ENCODE measurements around the gene KCNK7.
"Not testable (repeated sequence)": the region's sequence is repeated elsewhere in the genome, so short reads cannot be mapped to it uniquely, and the experiment has no call there.

Gene KCNK7

DNA sequence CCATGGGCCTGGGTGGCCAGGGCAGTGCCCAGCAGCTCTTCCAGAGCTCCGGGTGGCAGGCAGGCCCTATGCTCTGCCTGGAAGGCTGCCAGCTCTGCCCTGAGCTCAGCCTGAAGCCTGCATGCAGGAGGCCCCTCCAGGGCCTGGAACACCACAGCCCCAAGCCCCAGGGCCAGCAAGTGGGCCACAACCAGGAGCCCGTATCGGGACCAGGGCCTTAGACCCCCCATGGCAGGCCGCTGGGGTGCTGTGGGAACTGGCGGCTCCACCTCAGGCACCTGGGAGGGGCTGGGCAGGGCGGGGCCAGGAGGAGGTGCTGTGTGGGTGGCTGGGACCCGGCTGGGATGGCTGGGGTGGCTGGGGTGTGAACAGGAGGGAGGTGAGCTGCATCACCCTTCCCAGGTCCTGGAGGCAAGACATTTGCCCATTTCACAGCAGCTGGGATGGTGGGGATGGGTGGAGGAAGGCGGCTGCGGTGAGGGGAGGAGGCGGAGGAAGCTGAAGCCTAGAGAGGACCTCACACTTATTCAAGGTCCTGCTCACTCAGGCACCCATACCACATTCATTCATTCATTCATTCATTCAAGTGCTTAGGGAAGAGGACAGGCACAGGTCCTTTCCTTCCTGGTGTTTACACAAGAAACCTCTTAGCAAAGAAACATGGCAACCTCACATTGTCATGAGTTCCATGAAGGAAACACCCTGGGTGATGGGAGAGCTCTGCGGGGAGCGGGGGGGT lies at the start of gene KCNK7:
TSS of gene KCNK7 (minus strand) at position 258 of the 739 bp plus-strand sequence. CDS start at position 230, 28 bp downstream.
- DNase-seq (ENCODE audit: low spot score) = no peak

- DNase-seq (ENCODE audit: low spot score) = no peak
Observed at GRCh38 chr11:65644837-65645236, 49.2 kb upstream of the KCNK7 start.

DNA sequence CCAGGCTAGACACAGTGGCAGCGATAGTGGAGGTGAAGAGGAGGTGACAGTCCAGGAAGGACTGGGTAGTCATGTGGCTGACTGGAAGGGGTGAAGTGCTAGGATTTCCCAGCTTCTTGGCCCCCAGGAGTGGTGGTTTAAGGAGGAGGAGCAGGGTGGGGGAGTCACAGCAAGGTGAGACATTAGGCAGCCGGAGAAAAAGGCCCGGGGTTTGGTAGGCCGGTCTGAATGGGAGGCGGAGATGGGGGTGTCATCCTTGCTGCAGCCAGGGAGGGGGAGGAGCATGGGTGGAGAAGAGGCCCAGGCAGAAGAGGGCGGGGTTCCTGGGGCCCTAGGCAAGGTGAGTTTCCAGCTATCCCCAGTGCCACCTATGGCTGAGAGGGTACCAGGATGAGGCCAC lies 48.4 kb upstream of the KCNK7 start:
- DNase-seq (ENCODE audit: low spot score) = no peak

GRCh38 chr11:65642014-65642671 lies 46.5 kb upstream of the KCNK7 start:
- DNase-seq (ENCODE audit: low spot score) = no peak

GRCh38 chr11:65641297-65642013 lies 45.9 kb upstream of the KCNK7 start:
- DNase-seq (ENCODE audit: low spot score) = no peak

- peak; percentile 41 for DNase-seq (ENCODE audit: low spot score)
Observed at GRCh38 chr11:65640483-65641296, 45.1 kb upstream of the KCNK7 start.

- DNase-seq (ENCODE audit: low spot score) = peak; percentile 70
Observed at GRCh38 chr11:65639623-65640482, 44.3 kb upstream of the KCNK7 start.

- not testable (repeated sequence) for DNase-seq (ENCODE audit: low spot score)
Observed at GRCh38 chr11:65639228-65639597, 43.6 kb upstream of the KCNK7 start.

DNA sequence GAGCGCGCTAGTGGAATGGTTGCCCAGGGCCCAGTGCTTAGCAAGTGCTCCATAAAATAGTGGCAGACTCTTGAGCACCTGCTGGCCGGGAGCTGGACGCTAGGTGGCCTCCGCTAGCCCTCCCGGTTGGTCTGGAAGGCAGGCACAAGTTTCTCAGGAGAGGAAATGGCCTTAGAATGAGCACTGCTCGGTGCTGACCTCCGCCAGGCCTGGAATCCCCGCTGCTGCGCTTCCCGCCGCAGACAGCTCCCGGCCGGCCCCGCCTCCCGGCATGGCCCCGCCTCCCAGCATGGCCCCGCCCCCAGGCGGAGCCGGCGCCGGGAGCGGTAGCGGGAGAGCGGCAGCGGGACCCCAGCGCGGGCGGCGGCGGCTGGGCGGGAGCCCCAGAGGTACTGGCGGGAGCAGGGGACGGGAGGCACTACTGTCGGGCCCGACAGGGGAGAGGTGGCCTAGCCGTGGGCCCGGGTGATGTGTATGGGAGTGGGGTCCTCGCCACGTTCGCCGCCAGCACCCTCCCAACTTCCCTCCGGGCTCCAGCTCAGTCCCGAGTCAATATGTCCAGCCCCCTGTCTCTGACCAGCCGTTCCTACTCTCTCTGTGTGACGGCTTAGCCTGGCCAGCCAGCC lies 42.3 kb upstream of the KCNK7 start, which contains the start of gene SIPA1:
TSS of gene SIPA1 (plus strand) at position 308 of the 626 bp plus-strand sequence. CDS start 2,821 bp downstream, outside the sequence.
- peak; percentile 95 for DNase-seq (ENCODE audit: low spot score)

DNA sequence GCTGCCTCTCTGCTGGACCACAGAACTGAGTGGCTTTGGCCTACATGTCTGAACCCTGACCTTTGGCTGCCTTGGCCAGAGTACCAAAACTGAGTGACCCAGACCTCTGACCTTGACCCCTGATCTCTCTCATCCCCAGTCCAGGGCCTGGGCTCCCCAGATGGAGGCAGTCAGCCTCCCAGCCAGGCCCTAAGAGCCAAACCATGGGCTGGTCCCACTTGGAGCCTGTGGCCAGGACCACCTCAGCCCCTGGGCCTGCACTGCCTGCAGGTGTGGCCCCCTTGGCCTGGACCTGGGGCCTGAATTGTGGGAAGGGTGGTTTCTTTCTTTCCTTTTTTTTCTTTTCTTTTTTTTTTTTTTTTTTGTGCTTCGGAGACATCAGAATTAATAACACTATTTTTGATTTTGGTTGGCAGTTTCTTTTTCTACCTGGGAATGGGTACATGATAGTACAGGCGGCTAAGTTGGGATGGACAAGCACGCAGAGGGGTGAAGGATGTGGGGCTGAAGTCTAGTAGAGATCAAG lies 41.5 kb upstream of the KCNK7 start:
- DNase-seq (ENCODE audit: low spot score) = no peak

- DNase-seq (ENCODE audit: low spot score) = no peak
Observed at GRCh38 chr11:65636108-65637031, 40.8 kb upstream of the KCNK7 start.

- no peak for DNase-seq (ENCODE audit: low spot score)
Observed at GRCh38 chr11:65634905-65635731, 39.5 kb upstream of the KCNK7 start.

GRCh38 chr11:65634440-65634839 lies 38.8 kb upstream of the KCNK7 start:
- no peak for DNase-seq (ENCODE audit: low spot score)

- no peak for DNase-seq (ENCODE audit: low spot score)
Observed at GRCh38 chr11:65634109-65634436, 38.5 kb upstream of the KCNK7 start.

GRCh38 chr11:65633390-65634108 lies 37.9 kb upstream of the KCNK7 start:
- no peak for DNase-seq (ENCODE audit: low spot score)

DNA sequence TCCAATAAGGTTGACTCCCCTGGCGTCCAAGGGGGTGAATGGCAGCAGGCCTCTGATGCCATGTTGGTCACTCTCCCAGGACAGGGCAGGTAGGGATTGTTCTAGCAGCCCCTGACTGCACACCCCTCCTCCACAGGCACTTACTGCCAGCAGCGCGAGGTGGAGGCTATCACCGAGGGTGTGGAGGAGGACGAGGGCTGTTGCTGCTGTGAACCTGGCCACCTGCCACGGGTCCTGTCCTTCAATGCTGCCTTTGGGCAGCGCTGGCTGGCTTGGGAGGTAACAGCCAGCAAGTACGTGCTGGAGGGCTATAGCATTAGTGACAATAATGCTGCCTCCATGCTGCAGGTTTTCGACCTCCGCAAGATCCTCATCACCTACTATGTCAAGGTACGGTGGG lies 34.6 kb upstream of the KCNK7 start:
- DNase-seq (ENCODE audit: low spot score) = no peak

GRCh38 chr11:65629579-65629978 lies 34.0 kb upstream of the KCNK7 start:
- DNase-seq (ENCODE audit: low spot score) = no peak

- DNase-seq (ENCODE audit: low spot score) = no peak
Observed at GRCh38 chr11:65627202-65627601, 31.6 kb upstream of the KCNK7 start.

Data from kidney capillary endothelial cell (primary cell).